Neural progenitor cell (in vitro differentiated cells): ENCODE measurements around the gene FHOD3. TPM values are rescaled to one million over a fixed set of nuclear protein-coding genes. Genes with fewer than 3 reads are reported as not detected.

Experiments
- DNase-seq: peaks from one replicate; pipeline ENCODE4 v3.0.0-alpha.2; 2016; ENCODE audit warnings: low spot score
- H2AFZ ChIP-seq: fragments of 200-600 bp; sonication (generic); replicated peaks from 2 replicates; pipeline ENCODE4 v1.6.1; 2016; ENCODE audit warnings: antibody characterized with exemption
- H3F3A ChIP-seq: fragments of 200-600 bp; sonication (generic); 2 replicates; pipeline ENCODE4 v1.6.1; 2016; ENCODE audit warnings: antibody characterized with exemption, low read depth
- H3K27ac ChIP-seq: fragments of 200-600 bp; sonication (generic); 2 replicates; pipeline ENCODE4 v1.5.1; 2016; ENCODE audit warnings: mild to moderate bottlenecking
- H3K27me3 ChIP-seq: fragments of 200-600 bp; sonication (generic); 2 replicates; pipeline ENCODE4 v1.6.1; 2016; ENCODE audit warnings: mild to moderate bottlenecking, moderate library complexity
- H3K36me3 ChIP-seq: fragments of 200-600 bp; sonication (generic); 2 replicates; pipeline ENCODE4 v1.5.1; 2016
- H3K4me1 ChIP-seq: fragments of 200-600 bp; sonication (generic); 2 replicates; pipeline ENCODE4 v1.6.1; 2016; ENCODE audit warnings: mixed run types
- H3K4me2 ChIP-seq: fragments of 200-600 bp; sonication (generic); 2 replicates; pipeline ENCODE4 v1.6.1; 2016
- H3K4me3 ChIP-seq: fragments of 200-600 bp; sonication (generic); 2 replicates; pipeline ENCODE4 v1.5.1; 2016
- H3K79me2 ChIP-seq: fragments of 200-600 bp; sonication (generic); 2 replicates; pipeline ENCODE4 v1.6.1; 2016; ENCODE audit warnings: low read depth
- H3K9ac ChIP-seq: fragments of 200-600 bp; sonication (generic); 2 replicates; pipeline ENCODE4 v1.6.1; 2016
- H3K9me3 ChIP-seq: fragments of 200-600 bp; sonication (generic); 2 replicates; pipeline ENCODE4 v1.5.1; 2016; ENCODE audit warnings: low read depth
- H4K20me1 ChIP-seq: fragments of 200-600 bp; sonication (generic); 2 replicates; pipeline ENCODE4 v1.6.1; 2016; ENCODE audit warnings: low read depth
- H3K27ac Mint-ChIP-seq: 3 replicates; pipeline ENCODE4 v1.8.0; 2021; ENCODE audit warnings: mixed read lengths
- H3K27me3 Mint-ChIP-seq: 2 replicates; pipeline ENCODE4 v1.8.0; 2022; ENCODE audit warnings: low read depth, mild to moderate bottlenecking, inconsistent platforms, moderate library complexity, mixed read lengths; ENCODE audit not compliant: insufficient read depth
- H3K36me3 Mint-ChIP-seq: 3 replicates; pipeline ENCODE4 v1.8.0; 2021; ENCODE audit warnings: mixed read lengths
- H3K4me1 Mint-ChIP-seq: 3 replicates; pipeline ENCODE4 v1.8.0; 2021; ENCODE audit warnings: mixed read lengths
- H3K4me3 Mint-ChIP-seq: 3 replicates; pipeline ENCODE4 v1.8.0; 2021; ENCODE audit warnings: mild to moderate bottlenecking, moderate library complexity, mixed read lengths
- H3K9me3 Mint-ChIP-seq: 3 replicates; pipeline ENCODE4 v1.8.0; 2020; ENCODE audit warnings: mixed read lengths
- EZH2 ChIP-seq: fragments of 200-600 bp; sonication (generic); IDR thresholded peaks from 2 replicates; pipeline ENCODE4 v1.6.1; 2017; ENCODE audit warnings: antibody characterized with exemption, mild to moderate bottlenecking, moderate library complexity
- EZH2phosphoT487 ChIP-seq: fragments of 200-600 bp; sonication (generic); IDR thresholded peaks from 2 replicates; pipeline ENCODE4 v1.6.1; 2017; ENCODE audit warnings: antibody characterized with exemption
- total RNA-seq: library from RNA; depleted of rRNA; stranded (reverse); fragments of >200 nt; gene quantifications from 2 replicates; pipeline ENCODE4 v1.2.3, GENCODE V29; 2015; ENCODE audit warnings: low replicate concordance
- TF ChIP-seq, protein P1 (sequence below): fragments of 200-600 bp; sonication (generic); IDR thresholded peaks from 2 replicates; pipeline ENCODE4 v1.5.1; 2017; ENCODE audit warnings: antibody characterized with exemption, mild to moderate bottlenecking

The FHOD3 gene
- total RNA-seq, 1 donor from 2014 or later, result 69.7 TPM

DNA sequence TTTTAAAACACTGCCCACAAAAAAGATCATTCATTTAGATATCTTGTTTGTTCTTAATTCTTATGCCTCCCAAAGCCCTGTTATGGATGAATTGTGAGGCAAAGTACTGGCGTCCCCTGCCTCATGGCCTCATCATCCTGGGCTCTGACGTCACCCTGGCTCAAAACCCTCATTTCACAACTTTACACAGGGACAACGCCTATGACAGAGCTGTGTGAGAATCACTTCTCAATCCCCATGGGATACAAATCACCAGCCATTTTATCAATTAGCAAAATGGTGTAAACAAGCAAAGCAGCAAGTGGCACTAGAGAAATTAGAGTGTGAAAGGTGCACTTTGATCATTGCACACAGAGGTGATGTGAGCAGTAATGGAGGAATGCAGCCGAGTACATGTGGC, 16.6 kb downstream of the FHOD3 start:
- Histone ChIP-seq H3F3A (peaks cover 34% of the 10 kb centered on the region), H3K9ac (no peak overlapping the region), H3K36me3 (peaks cover 7% of the 10 kb centered on the region), H3K4me1 (peaks cover 40% of the 10 kb centered on the region), H3K27ac (no peak overlapping the region), H4K20me1 (peaks cover 73% of the 10 kb centered on the region), H3K4me2 (no peak overlapping the region), H3K4me3 (no peak overlapping the region), H2AFZ (no peak overlapping the region), H3K27me3 (no peaks in the 10 kb centered on the region), H3K9me3 (peaks cover 19% of the 10 kb centered on the region), H3K79me2 (peaks cover 100% of the 10 kb centered on the region)
- H3K4me1 Mint-ChIP-seq, result peaks cover 41% of the 10 kb centered on the region
- H3K36me3 Mint-ChIP-seq, result peaks cover 33% of the 10 kb centered on the region
- DNase-seq, result no peak
- H3K4me3 Mint-ChIP-seq, result no peak overlapping the region
- TF ChIP-seq EZH2 (no peak), EZH2phosphoT487 (no peak)
- TF ChIP-seq, protein P1, sequence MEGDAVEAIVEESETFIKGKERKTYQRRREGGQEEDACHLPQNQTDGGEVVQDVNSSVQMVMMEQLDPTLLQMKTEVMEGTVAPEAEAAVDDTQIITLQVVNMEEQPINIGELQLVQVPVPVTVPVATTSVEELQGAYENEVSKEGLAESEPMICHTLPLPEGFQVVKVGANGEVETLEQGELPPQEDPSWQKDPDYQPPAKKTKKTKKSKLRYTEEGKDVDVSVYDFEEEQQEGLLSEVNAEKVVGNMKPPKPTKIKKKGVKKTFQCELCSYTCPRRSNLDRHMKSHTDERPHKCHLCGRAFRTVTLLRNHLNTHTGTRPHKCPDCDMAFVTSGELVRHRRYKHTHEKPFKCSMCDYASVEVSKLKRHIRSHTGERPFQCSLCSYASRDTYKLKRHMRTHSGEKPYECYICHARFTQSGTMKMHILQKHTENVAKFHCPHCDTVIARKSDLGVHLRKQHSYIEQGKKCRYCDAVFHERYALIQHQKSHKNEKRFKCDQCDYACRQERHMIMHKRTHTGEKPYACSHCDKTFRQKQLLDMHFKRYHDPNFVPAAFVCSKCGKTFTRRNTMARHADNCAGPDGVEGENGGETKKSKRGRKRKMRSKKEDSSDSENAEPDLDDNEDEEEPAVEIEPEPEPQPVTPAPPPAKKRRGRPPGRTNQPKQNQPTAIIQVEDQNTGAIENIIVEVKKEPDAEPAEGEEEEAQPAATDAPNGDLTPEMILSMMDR, result no peak
- H3K27me3 Mint-ChIP-seq, result no peaks in the 10 kb centered on the region
- peaks cover 20% of the 10 kb centered on the region for H3K9me3 Mint-ChIP-seq
- H3K27ac Mint-ChIP-seq, result no peak overlapping the region

DNA sequence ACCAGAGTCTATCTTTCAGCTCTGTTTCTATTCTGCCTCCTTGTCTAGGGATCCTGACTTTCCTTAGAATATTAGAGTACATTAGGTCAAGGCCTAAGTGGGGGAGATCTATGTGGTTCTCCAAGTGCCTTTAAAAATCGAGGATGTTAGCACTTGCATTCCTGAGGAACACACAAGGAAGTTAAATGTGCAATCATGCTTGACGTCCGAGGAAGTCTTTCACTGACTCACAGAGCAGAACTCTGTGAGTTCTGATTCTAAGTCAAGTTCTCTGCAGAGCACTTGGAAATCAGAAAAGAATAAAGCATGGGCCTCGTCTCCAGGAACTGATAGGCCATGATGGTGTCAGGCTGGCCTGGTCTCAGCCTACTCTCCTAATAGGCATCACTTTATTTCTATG, 17.2 kb downstream of the FHOD3 start:
- DNase-seq, result no peak
- Histone ChIP-seq H3K79me2 (peaks cover 100% of the 10 kb centered on the region), H3K27ac (no peak overlapping the region), H3K4me1 (peaks cover 40% of the 10 kb centered on the region), H3K4me2 (no peak overlapping the region), H3K27me3 (no peaks in the 10 kb centered on the region), H3K9ac (no peak overlapping the region), H4K20me1 (peaks cover 67% of the 10 kb centered on the region), H3K9me3 (peaks cover 19% of the 10 kb centered on the region), H3F3A (peaks cover 34% of the 10 kb centered on the region), H3K36me3 (peaks cover 10% of the 10 kb centered on the region), H3K4me3 (no peak overlapping the region), H2AFZ (no peak overlapping the region)
- no peak overlapping the region for H3K4me3 Mint-ChIP-seq
- peaks cover 26% of the 10 kb centered on the region for H3K9me3 Mint-ChIP-seq
- no peak overlapping the region for H3K27ac Mint-ChIP-seq
- H3K36me3 Mint-ChIP-seq, result peaks cover 38% of the 10 kb centered on the region
- no peaks in the 10 kb centered on the region for H3K27me3 Mint-ChIP-seq
- H3K4me1 Mint-ChIP-seq, result peaks cover 39% of the 10 kb centered on the region
- TF ChIP-seq EZH2 (no peak), EZH2phosphoT487 (no peak)
- TF ChIP-seq, protein P1, result no peak

DNA sequence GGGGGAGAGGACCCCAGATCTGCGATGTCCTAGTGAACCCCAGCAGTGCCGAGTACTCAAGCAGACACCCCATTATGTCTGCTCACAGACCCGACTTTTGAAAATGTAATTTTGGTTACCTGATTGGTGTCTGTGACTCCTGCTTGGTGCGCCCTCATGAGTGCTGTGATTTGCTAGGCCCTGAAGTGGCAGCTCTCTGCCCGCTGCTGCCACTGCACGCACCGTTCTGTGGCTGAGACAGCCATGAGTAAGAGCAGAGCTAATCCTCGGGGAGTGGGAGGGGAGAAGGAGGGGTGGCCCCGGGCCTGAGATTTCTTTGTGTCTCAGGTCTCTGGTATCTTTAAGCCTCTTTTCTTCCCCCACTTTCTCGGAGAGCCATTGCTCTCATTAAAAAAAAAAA, 18.2 kb downstream of the FHOD3 start:
- no peak overlapping the region for H2AFZ ChIP-seq
- H3K4me1 ChIP-seq, result peaks cover 39% of the 10 kb centered on the region
- H3K79me2 ChIP-seq, result peaks cover 100% of the 10 kb centered on the region
- peaks cover 57% of the 10 kb centered on the region for H4K20me1 ChIP-seq
- DNase-seq, result peak; percentile 76
- peak overlapping the region; percentile 62 for H3K27ac ChIP-seq
- no peak overlapping the region for H3K9ac ChIP-seq
- H3K4me2 ChIP-seq, result peak overlapping the region; percentile 28
- no peak for TF ChIP-seq EZH2
- no peak for TF ChIP-seq EZH2phosphoT487
- TF ChIP-seq, protein P1, result no peak
- peaks cover 41% of the 10 kb centered on the region for H3K36me3 Mint-ChIP-seq
- H3F3A ChIP-seq, result peaks cover 34% of the 10 kb centered on the region
- H3K27me3 ChIP-seq, result no peaks in the 10 kb centered on the region
- no peak overlapping the region for H3K27ac Mint-ChIP-seq
- H3K4me3 Mint-ChIP-seq, result no peak overlapping the region
- no peak overlapping the region for H3K4me3 ChIP-seq
- H3K36me3 ChIP-seq, result peaks cover 10% of the 10 kb centered on the region
- peaks cover 19% of the 10 kb centered on the region for H3K9me3 ChIP-seq
- H3K27me3 Mint-ChIP-seq, result no peaks in the 10 kb centered on the region
- peaks cover 29% of the 10 kb centered on the region for H3K9me3 Mint-ChIP-seq
- H3K4me1 Mint-ChIP-seq, result peaks cover 38% of the 10 kb centered on the region
